SK-N-SH (cell line): ENCODE data around the gene MAP4K3.

Source experiments
- CHD2 ChIP-seq: fragments of 150-350 bp; IDR thresholded peaks from 2 replicates; pipeline ENCODE4 v1.6.1; 2018; ENCODE audit warnings: low read length; ENCODE audit not compliant: partially characterized antibody
- TF ChIP-seq, protein P1 (sequence below): fragments of 200-600 bp; sonication (generic); IDR thresholded peaks from 2 replicates; pipeline ENCODE4 v1.6.1; 2017; ENCODE audit warnings: antibody characterized with exemption, mild to moderate bottlenecking, moderate library complexity
- TF ChIP-seq, protein P2 (sequence below): IDR thresholded peaks from 2 replicates; pipeline ENCODE4 v1.4.0; 2012; ENCODE audit warnings: low read depth, borderline replicate concordance
- TF ChIP-seq, protein P3 (sequence below): IDR thresholded peaks from 2 replicates; pipeline ENCODE4 v1.6.1; 2012; ENCODE audit warnings: mild to moderate bottlenecking, low read depth, low read length, moderate library complexity

DNA sequence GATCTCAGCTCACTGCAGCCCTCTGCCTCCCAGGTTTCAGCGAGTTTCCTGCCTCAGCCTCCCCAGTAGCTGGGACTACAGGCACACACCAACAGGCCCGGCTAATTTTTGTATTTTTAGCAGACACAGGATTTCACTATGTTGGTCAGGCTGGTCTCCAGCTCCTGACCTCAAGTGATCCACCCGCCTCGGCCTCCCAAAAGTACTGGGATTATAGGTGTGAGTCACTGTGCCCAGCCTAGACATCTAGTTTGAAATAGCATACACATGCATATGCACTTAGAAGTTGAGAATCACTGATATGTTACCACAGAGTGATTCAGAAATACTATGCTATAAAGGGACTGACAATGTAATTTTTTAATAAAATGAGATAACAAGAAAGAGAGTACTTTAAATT, 123.5 kb downstream of the MAP4K3 start:
- TF ChIP-seq, protein P1, sequence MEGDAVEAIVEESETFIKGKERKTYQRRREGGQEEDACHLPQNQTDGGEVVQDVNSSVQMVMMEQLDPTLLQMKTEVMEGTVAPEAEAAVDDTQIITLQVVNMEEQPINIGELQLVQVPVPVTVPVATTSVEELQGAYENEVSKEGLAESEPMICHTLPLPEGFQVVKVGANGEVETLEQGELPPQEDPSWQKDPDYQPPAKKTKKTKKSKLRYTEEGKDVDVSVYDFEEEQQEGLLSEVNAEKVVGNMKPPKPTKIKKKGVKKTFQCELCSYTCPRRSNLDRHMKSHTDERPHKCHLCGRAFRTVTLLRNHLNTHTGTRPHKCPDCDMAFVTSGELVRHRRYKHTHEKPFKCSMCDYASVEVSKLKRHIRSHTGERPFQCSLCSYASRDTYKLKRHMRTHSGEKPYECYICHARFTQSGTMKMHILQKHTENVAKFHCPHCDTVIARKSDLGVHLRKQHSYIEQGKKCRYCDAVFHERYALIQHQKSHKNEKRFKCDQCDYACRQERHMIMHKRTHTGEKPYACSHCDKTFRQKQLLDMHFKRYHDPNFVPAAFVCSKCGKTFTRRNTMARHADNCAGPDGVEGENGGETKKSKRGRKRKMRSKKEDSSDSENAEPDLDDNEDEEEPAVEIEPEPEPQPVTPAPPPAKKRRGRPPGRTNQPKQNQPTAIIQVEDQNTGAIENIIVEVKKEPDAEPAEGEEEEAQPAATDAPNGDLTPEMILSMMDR = no peak
- TF ChIP-seq CHD2 = no peak
- TF ChIP-seq, protein P2, sequence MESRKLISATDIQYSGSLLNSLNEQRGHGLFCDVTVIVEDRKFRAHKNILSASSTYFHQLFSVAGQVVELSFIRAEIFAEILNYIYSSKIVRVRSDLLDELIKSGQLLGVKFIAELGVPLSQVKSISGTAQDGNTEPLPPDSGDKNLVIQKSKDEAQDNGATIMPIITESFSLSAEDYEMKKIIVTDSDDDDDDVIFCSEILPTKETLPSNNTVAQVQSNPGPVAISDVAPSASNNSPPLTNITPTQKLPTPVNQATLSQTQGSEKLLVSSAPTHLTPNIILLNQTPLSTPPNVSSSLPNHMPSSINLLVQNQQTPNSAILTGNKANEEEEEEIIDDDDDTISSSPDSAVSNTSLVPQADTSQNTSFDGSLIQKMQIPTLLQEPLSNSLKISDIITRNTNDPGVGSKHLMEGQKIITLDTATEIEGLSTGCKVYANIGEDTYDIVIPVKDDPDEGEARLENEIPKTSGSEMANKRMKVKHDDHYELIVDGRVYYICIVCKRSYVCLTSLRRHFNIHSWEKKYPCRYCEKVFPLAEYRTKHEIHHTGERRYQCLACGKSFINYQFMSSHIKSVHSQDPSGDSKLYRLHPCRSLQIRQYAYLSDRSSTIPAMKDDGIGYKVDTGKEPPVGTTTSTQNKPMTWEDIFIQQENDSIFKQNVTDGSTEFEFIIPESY = no peak
- TF ChIP-seq, protein P3, sequence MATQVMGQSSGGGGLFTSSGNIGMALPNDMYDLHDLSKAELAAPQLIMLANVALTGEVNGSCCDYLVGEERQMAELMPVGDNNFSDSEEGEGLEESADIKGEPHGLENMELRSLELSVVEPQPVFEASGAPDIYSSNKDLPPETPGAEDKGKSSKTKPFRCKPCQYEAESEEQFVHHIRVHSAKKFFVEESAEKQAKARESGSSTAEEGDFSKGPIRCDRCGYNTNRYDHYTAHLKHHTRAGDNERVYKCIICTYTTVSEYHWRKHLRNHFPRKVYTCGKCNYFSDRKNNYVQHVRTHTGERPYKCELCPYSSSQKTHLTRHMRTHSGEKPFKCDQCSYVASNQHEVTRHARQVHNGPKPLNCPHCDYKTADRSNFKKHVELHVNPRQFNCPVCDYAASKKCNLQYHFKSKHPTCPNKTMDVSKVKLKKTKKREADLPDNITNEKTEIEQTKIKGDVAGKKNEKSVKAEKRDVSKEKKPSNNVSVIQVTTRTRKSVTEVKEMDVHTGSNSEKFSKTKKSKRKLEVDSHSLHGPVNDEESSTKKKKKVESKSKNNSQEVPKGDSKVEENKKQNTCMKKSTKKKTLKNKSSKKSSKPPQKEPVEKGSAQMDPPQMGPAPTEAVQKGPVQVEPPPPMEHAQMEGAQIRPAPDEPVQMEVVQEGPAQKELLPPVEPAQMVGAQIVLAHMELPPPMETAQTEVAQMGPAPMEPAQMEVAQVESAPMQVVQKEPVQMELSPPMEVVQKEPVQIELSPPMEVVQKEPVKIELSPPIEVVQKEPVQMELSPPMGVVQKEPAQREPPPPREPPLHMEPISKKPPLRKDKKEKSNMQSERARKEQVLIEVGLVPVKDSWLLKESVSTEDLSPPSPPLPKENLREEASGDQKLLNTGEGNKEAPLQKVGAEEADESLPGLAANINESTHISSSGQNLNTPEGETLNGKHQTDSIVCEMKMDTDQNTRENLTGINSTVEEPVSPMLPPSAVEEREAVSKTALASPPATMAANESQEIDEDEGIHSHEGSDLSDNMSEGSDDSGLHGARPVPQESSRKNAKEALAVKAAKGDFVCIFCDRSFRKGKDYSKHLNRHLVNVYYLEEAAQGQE = no peak
